Tibial nerve (tissue), 4 donors: Measurements from ENCODE around the gene GCSAM. TPM values are rescaled to one million over a fixed set of nuclear protein-coding genes. Genes with fewer than 3 reads are reported as not detected.
A peak's percentile ranks its signal among the peaks of the same experiment; 100 is the strongest.

Experiments used
- DNase-seq, 2 donors: peaks; one replicate each; pipeline ENCODE4 v3.0.0-alpha.2; 2019; ENCODE audit warnings: low spot score in 2 of 2
- H3K27ac ChIP-seq, 4 donors: fragments of 200-600 bp; sonication (generic) in 3 of 4; one replicate each; pipeline ENCODE4 v1.5.1; 2017 to 2019; ENCODE audit warnings: mild to moderate bottlenecking in 1 of 4
- H3K27me3 ChIP-seq, 2 donors: fragments of 200-600 bp; sonication (generic) in 1 of 2; one replicate each; pipeline versions ENCODE4 v1.5.1 to v1.6.0; 2017 to 2019
- H3K36me3 ChIP-seq, 3 donors: fragments of 200-600 bp; sonication (generic); one replicate each; pipeline ENCODE4 v1.5.1; 2018 to 2019
- H3K4me1 ChIP-seq, 4 donors: fragments of 200-600 bp; sonication (generic) in 3 of 4; one replicate each; pipeline ENCODE4 v1.5.1; 2017 to 2019
- H3K4me3 ChIP-seq, 4 donors: fragments of 200-600 bp; sonication (generic) in 3 of 4; one replicate each; pipeline ENCODE4 v1.5.1; 2017 to 2019; ENCODE audit warnings: mild to moderate bottlenecking in 1 of 4, moderate library complexity in 1 of 4
- H3K9me3 ChIP-seq, 4 donors: fragments of 200-600 bp; sonication (generic) in 3 of 4; one replicate each; pipeline ENCODE4 v1.5.1; 2017 to 2019
- EP300 ChIP-seq, 2 donors: sonication (generic); formaldehyde crosslinking; IDR thresholded peaks; one replicate each; pipeline ENCODE4 v1.6.1; 2017; ENCODE audit warnings: antibody characterized with exemption in 2 of 2, mild to moderate bottlenecking in 1 of 2
- POLR2A ChIP-seq, 2 donors: fragments of 450-650 bp; IDR thresholded peaks; one replicate each; pipeline ENCODE4 v1.6.1; 2017; ENCODE audit warnings: antibody characterized with exemption in 2 of 2, mild to moderate bottlenecking in 2 of 2, moderate library complexity in 2 of 2
- WGBS, 2 donors: methylation state at CpG; one replicate each; pipeline ENCODE4 v1.1.5; 2018; 5-methylcytosine and 5-hydroxymethylcytosine counted together
- total RNA-seq, 4 donors: library from RNA; depleted of rRNA; stranded (reverse); fragments of >200 nt; gene quantifications; one replicate each; pipeline ENCODE4 v1.1.0, GENCODE V29; 2016
- TF ChIP-seq, protein P1 (sequence below), 5 experiments: fragments of 200-600 bp in 3 of 5; fragments of 450-650 bp in 2 of 5; sonication (generic) in 3 of 5; IDR thresholded peaks; one replicate each; pipeline ENCODE4 v1.5.1; 2016 to 2019; ENCODE audit warnings: antibody characterized with exemption in 5 of 5, mild to moderate bottlenecking in 3 of 5, moderate library complexity in 2 of 5

The GCSAM gene
- total RNA-seq, 4 donors from 2014 or later: under 0.01 to 2.0 TPM; not detected in 2

DNA sequence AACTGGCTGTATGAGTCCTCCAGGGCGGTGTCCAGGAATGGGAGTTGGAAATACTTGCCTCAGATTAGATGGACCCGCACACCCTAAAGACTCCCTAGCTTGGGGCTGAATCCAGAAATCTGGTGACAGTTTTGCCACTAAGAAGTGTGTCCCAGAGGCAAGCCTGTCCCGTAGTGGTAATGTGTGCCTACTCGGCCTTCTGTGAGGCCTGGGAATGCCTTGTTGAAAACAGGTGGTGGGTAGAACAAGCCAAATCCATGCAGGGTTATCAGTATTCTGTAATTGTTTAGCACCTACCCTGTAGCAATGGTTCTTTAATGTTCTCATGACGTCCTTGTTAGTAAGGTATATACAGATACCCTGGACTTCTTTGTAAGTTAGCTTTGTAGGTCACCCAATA is 45.3 kb downstream of the GCSAM start:
- Histone ChIP-seq H3K9me3 (no peaks in the 10 kb centered on the region), H3K36me3 (no peaks in the 10 kb centered on the region), H3K27me3 (no peaks in the 10 kb centered on the region), H3K4me1 (peaks cover 0 to 20% (median 0%) of the 10 kb centered on the region in 4 donors), H3K4me3 (no peak overlapping the region), H3K27ac (no peak overlapping the region)
- TF ChIP-seq POLR2A (IDR thresholded peaks at IDR 0.05) (no peak), EP300 (IDR thresholded peaks at IDR 0.05) (no peak)
- TF ChIP-seq, protein P1, sequence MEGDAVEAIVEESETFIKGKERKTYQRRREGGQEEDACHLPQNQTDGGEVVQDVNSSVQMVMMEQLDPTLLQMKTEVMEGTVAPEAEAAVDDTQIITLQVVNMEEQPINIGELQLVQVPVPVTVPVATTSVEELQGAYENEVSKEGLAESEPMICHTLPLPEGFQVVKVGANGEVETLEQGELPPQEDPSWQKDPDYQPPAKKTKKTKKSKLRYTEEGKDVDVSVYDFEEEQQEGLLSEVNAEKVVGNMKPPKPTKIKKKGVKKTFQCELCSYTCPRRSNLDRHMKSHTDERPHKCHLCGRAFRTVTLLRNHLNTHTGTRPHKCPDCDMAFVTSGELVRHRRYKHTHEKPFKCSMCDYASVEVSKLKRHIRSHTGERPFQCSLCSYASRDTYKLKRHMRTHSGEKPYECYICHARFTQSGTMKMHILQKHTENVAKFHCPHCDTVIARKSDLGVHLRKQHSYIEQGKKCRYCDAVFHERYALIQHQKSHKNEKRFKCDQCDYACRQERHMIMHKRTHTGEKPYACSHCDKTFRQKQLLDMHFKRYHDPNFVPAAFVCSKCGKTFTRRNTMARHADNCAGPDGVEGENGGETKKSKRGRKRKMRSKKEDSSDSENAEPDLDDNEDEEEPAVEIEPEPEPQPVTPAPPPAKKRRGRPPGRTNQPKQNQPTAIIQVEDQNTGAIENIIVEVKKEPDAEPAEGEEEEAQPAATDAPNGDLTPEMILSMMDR (IDR thresholded peaks at IDR 0.05): no peak
- 75 to 84% methylated on average over 5 of the region's 5 CpGs for WGBS, 2 donors
- DNase-seq: no peak

DNA sequence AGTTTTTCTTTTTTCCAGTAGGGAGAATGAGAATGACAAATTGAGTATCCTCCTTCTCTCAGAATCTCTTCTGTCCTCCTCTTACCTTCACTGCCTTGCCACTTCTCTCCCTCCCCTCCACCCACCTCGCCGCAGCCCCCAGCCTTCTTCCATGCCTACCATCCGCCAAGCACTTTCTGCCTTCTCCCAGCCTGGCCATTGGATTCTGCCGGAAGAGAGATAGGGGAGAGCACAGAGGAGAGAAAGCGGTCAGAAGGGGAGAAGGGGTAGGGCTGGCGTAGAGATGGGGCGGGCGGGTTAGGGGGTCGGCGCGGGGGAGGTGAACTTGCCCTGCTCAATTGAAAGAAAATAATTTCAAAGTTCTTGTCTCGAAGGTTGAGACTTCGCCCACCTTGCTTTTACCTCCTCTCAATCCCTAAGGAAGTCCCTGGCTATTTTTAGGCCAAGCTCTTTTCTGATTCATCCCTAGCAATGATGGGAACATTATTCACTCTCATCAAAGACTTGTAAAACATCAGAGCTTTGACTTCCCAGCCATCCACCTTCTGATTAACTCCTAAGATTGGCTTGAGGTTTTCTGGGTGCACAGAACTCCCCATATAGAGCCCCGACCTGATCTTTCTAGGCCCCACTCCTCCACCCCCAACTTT is 46.0 kb downstream of the GCSAM start:
- no peaks in the 10 kb centered on the region for H3K36me3 ChIP-seq
- H3K27ac ChIP-seq: peak overlapping the region in 2 of 4 donors; percentile 66 to 76
- H3K9me3 ChIP-seq: no peaks in the 10 kb centered on the region
- peaks cover 0 to 14% (median 0%) of the 10 kb centered on the region in 4 donors for H3K4me1 ChIP-seq
- peak overlapping the region; percentile 43 to 67 (median 56) for H3K4me3 ChIP-seq
- 22 to 31% methylated on average over 14 of the region's 14 CpGs for WGBS, 2 donors
- no peak for DNase-seq
- no peak for TF ChIP-seq EP300 (IDR thresholded peaks at IDR 0.05)
- TF ChIP-seq, protein P1 (IDR thresholded peaks at IDR 0.05): peak in 1 of 5 experiments; percentile 2
- H3K27me3 ChIP-seq: no peaks in the 10 kb centered on the region

DNA sequence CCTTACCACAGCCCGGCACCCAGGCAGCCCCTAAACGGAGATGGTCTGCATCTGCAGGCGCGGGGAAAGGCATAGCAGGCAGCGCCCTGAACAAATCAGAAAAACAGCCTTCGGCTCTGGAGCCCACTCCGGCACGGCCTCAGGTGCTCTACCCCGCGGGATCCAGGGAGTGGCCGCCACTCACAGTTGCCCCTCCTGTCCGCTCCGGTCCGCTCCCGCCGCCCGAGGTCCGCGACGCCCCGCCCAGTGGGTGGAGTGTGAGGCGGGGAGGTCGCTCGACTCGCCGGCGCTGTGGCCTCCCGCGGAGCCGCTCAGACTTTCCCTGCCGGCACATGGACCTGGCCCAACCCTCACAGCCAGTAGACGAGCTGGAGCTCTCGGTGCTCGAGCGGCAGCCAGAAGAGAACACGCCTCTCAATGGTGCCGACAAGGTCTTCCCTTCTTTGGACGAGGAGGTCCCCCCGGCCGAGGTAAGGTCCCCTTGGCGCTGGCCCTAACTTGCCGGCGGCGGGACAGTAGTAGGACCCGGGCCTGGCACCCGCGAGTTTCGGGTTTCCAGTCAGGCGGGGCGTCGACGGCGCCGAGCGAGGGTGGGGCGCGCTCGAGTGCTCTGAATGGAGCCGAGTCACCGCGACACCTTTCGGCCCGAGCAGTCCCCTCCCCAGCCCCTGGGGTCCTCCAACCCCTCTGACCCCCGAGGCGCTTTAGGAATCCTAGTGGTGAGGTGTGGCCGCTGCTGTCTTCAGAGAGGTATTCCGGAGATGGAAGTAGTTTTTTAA is 46.8 kb downstream of the GCSAM start, which contains the start of gene C3orf52:
C3orf52 (plus strand) TSS at position 314 of the 779 bp plus-strand sequence; CDS start at position 333, 19 bp downstream.
- H3K4me1 ChIP-seq: peaks cover 0 to 14% (median 0%) of the 10 kb centered on the region in 4 donors
- peak within 1 kb of the TSS; percentile 43 to 67 (median 56) for H3K4me3 ChIP-seq
- H3K36me3 ChIP-seq: no peaks in the 10 kb centered on the region
- TF ChIP-seq POLR2A (IDR thresholded peaks at IDR 0.05): no peak
- peak in 1 of 2 donors; percentile 33 for TF ChIP-seq EP300 (IDR thresholded peaks at IDR 0.05)
- TF ChIP-seq, protein P1 (IDR thresholded peaks at IDR 0.05): peak in 1 of 5 experiments; percentile 29
- peak within 1 kb of the TSS in 2 of 4 donors; percentile 66 to 76 for H3K27ac ChIP-seq
- no peaks in the 10 kb centered on the region for H3K9me3 ChIP-seq
- H3K27me3 ChIP-seq: no peaks in the 10 kb centered on the region
- WGBS, 2 donors: 0 to 2% methylated on average over 22 to 33 of the region's 67 CpGs
- DNase-seq: peak; percentile 51 to 59

GRCh38 chr3:112085735-112086075 is 47.3 kb downstream of the GCSAM start:
- no peak for TF ChIP-seq POLR2A (IDR thresholded peaks at IDR 0.05)
- no peak for TF ChIP-seq EP300 (IDR thresholded peaks at IDR 0.05)
- TF ChIP-seq, protein P1 (IDR thresholded peaks at IDR 0.05): no peak
- Histone ChIP-seq H3K4me1 (peaks cover 0 to 14% (median 0%) of the 10 kb centered on the region in 4 donors), H3K36me3 (no peaks in the 10 kb centered on the region), H3K9me3 (no peaks in the 10 kb centered on the region), H3K27ac (peak overlapping the region in 2 of 4 donors; percentile 66 to 76), H3K4me3 (peak overlapping the region; percentile 43 to 67 (median 56)), H3K27me3 (no peaks in the 10 kb centered on the region)
- WGBS, 2 donors: 23 to 28% methylated on average over 12 of the region's 12 CpGs
- no peak for DNase-seq
